Measurements from ENCODE around the gene ANXA3. TPM values are rescaled to one million over a fixed set of nuclear protein-coding genes. Genes with fewer than 3 reads are reported as not detected.

Gene ANXA3
- polyA plus RNA-seq, 1 donor from 2014 or later = 0.27 TPM

- no peak overlapping the region for H3K4me3 ChIP-seq (ENCODE audit: low read length)
- no peak overlapping the region for H2AFZ ChIP-seq (ENCODE audit: low read depth, low read length)
- H3K27ac ChIP-seq (ENCODE audit: low read length) = no peak overlapping the region
- no peak overlapping the region for H3K4me2 ChIP-seq (ENCODE audit: low read length)
- H3K9ac ChIP-seq (ENCODE audit: low read length) = no peak overlapping the region
- H3F3A ChIP-seq (ENCODE audit: insufficient read depth, low read length, poor library complexity, severe bottlenecking) = no peaks in the 10 kb centered on the region
- H3K27me3 ChIP-seq (ENCODE audit: insufficient read depth, low read depth, low read length) = no peaks in the 10 kb centered on the region
- H3K36me3 ChIP-seq (ENCODE audit: insufficient read depth, low read length) = no peaks in the 10 kb centered on the region
- H3K9me2 ChIP-seq (ENCODE audit: insufficient read depth, low read length) = no peaks in the 10 kb centered on the region
- TF ChIP-seq MXI1 (conservative IDR thresholded peaks at IDR 0.05; ENCODE audit: poor library complexity, severe bottlenecking) (no peak), SMC3 (conservative IDR thresholded peaks at IDR 0.05; ENCODE audit: poor library complexity) (no peak), POLR2AphosphoS5 (IDR thresholded peaks at IDR 0.05) (no peak), EP300 (conservative IDR thresholded peaks at IDR 0.05; ENCODE audit: poor library complexity, severe bottlenecking) (no peak), RAD21 (conservative IDR thresholded peaks at IDR 0.05) (no peak), TAF1 (IDR thresholded peaks at IDR 0.05; ENCODE audit: low read depth) (no peak), CTCF (IDR thresholded peaks at IDR 0.05; ENCODE audit: poor library complexity, severe bottlenecking) (no peak), EZH2 (IDR thresholded peaks at IDR 0.05; ENCODE audit: borderline replicate concordance, insufficient read depth, low read length, poor library complexity, severe bottlenecking) (no peak), REST (IDR thresholded peaks at IDR 0.05; ENCODE audit: borderline replicate concordance) (no peak)
- no peaks in the 10 kb centered on the region for H3K79me2 ChIP-seq (replicated peaks; ENCODE audit: insufficient read depth, low read length)
- no peaks in the 10 kb centered on the region for H3K9me3 ChIP-seq (ENCODE audit: low read length)
- no peaks in the 10 kb centered on the region for H4K20me1 ChIP-seq (ENCODE audit: insufficient read depth)
These were observed 18.5 kb downstream of the ANXA3 start for GRCh38 chr4:78570117-78570516.

- no peaks in the 10 kb centered on the region for H3K79me2 ChIP-seq (replicated peaks; ENCODE audit: insufficient read depth, low read length)
- H2AFZ ChIP-seq (ENCODE audit: low read depth, low read length) = no peak overlapping the region
- H3K36me3 ChIP-seq (ENCODE audit: insufficient read depth, low read length) = no peaks in the 10 kb centered on the region
- no peak overlapping the region for H3K27ac ChIP-seq (ENCODE audit: low read length)
- no peaks in the 10 kb centered on the region for H4K20me1 ChIP-seq (ENCODE audit: insufficient read depth)
- H3K9me2 ChIP-seq (ENCODE audit: insufficient read depth, low read length) = no peaks in the 10 kb centered on the region
- H3K9me3 ChIP-seq (ENCODE audit: low read length) = no peaks in the 10 kb centered on the region
- no peak overlapping the region for H3K4me3 ChIP-seq (ENCODE audit: low read length)
- no peak for TF ChIP-seq EP300 (conservative IDR thresholded peaks at IDR 0.05; ENCODE audit: poor library complexity, severe bottlenecking)
- no peak for TF ChIP-seq RAD21 (conservative IDR thresholded peaks at IDR 0.05)
- no peak for TF ChIP-seq REST (IDR thresholded peaks at IDR 0.05; ENCODE audit: borderline replicate concordance)
- no peak for TF ChIP-seq CTCF (IDR thresholded peaks at IDR 0.05; ENCODE audit: poor library complexity, severe bottlenecking)
- TF ChIP-seq SMC3 (conservative IDR thresholded peaks at IDR 0.05; ENCODE audit: poor library complexity) = no peak
- no peak for TF ChIP-seq TAF1 (IDR thresholded peaks at IDR 0.05; ENCODE audit: low read depth)
- H3K27me3 ChIP-seq (ENCODE audit: insufficient read depth, low read depth, low read length) = no peaks in the 10 kb centered on the region
- no peak overlapping the region for H3K4me2 ChIP-seq (ENCODE audit: low read length)
- H3F3A ChIP-seq (ENCODE audit: insufficient read depth, low read length, poor library complexity, severe bottlenecking) = no peaks in the 10 kb centered on the region
- H3K9ac ChIP-seq (ENCODE audit: low read length) = no peak overlapping the region
These were observed 20.2 kb downstream of the ANXA3 start for GRCh38 chr4:78571804-78572203.

Data from neural cell (in vitro differentiated cells).